GM12891 (cell line): Measurements from ENCODE around the gene ZNRD2.

Experiments used
- PAX5 ChIP-seq: IDR thresholded peaks from 2 replicates; pipeline ENCODE4 v1.6.1; 2011; ENCODE audit warnings: low read length, moderate library complexity, mild to moderate bottlenecking; ENCODE audit not compliant: insufficient read depth, severe bottlenecking
- POLR2A ChIP-seq: IDR thresholded peaks from 2 replicates; pipeline ENCODE4 v1.6.1; 2011; ENCODE audit warnings: low read depth, low read length, control low read depth
- POLR2AphosphoS5 ChIP-seq: IDR thresholded peaks from 2 replicates; pipeline ENCODE4 v1.6.1; 2011; ENCODE audit warnings: low read depth, low read length, control low read depth
- POU2F2 ChIP-seq: IDR thresholded peaks from 2 replicates; pipeline ENCODE4 v1.6.1; 2011; ENCODE audit warnings: low read depth, mild to moderate bottlenecking, control low read depth, low read length, moderate library complexity
- SPI1 ChIP-seq: IDR thresholded peaks from 2 replicates; pipeline ENCODE4 v1.6.1; 2011; ENCODE audit warnings: low read depth, low read length, control low read depth
- TAF1 ChIP-seq: IDR thresholded peaks from 2 replicates; pipeline ENCODE4 v1.6.1; 2011; ENCODE audit warnings: low read depth, low read length, control low read depth

DNA sequence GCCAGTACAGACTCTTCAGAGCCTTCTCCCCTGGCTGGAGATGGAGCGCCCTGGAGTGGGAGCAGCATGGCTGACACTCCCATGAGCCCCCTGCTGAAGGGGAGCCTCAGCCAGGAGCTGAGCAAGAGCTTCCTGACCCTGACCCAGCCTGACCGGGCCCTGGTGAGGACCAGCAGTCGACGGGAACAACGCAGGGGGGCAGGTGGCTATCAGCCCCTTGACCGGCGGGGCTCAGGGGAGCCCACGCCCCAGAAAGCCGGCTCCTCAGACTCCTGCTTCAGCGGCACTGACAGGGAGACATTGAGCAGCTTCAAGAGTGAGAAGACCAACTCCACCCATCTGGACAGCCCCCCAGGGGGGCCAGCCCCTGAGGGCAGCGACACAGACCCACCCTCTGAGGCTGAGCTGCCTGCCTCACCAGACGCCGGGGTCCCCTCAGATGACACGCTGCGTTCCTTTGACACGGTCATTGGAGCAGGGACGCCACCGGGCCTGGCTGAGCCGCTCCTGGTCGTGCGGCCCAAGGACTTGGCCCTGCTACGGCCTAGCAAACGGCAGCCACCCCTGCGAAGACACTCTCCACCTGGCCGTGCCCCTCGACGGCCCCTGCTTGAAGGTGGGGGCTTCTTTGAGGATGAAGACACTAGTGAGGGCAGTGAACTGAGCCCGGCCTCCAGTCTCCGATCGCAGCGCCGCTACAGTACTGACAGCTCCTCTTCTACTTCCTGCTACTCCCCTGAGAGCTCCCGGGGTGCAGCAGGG is 47.9 kb downstream of the ZNRD2 start:
- TF ChIP-seq POLR2AphosphoS5, result no peak
- TF ChIP-seq POLR2A, result no peak
- no peak for TF ChIP-seq TAF1
- TF ChIP-seq POU2F2, result no peak
- TF ChIP-seq SPI1, result no peak
- no peak for TF ChIP-seq PAX5
